Heart left ventricle (tissue), 16 donors: ENCODE data around the gene NEUROG1. TPM values are rescaled to one million over a fixed set of nuclear protein-coding genes. Genes with fewer than 3 reads are reported as not detected.

Experiments
- ATAC-seq, 4 donors: fragments of 200-7000 bp; cut with Tn5 transposase; one replicate each; pipeline ENCODE4 v1.9.1; 2020 to 2022; ENCODE audit warnings: moderate library complexity in 4 of 4, mild to moderate bottlenecking in 3 of 4, moderate number of reproducible peaks in 1 of 4
- DNase-seq, 5 donors: peaks; one replicate each; pipeline ENCODE4 v3.0.0-alpha.2; 2020
- H3K27ac ChIP-seq, 12 donors: fragments of 200-600 bp; sonication (generic) in 4 of 12; one replicate each; pipeline versions ENCODE4 v1.5.0 to v1.8.0; 2016 to 2022; ENCODE audit warnings: mild to moderate bottlenecking in 2 of 12
- H3K27me3 ChIP-seq, 9 donors: fragments of 200-600 bp; sonication (generic) in 2 of 9; one replicate each; pipeline versions ENCODE4 v1.5.1 to v1.8.0; 2016 to 2022; ENCODE audit warnings: mild to moderate bottlenecking in 3 of 9
- H3K36me3 ChIP-seq, 9 donors: fragments of 200-600 bp; sonication (generic) in 2 of 9; one replicate each; pipeline versions ENCODE4 v1.5.0 to v1.8.0; 2018 to 2022; ENCODE audit warnings: mild to moderate bottlenecking in 2 of 9
- H3K4me1 ChIP-seq, 12 donors: fragments of 200-600 bp; sonication (generic) in 4 of 12; one replicate each; pipeline versions ENCODE4 v1.5.0 to v1.8.0; 2016 to 2022; ENCODE audit warnings: mild to moderate bottlenecking in 3 of 12
- H3K4me3 ChIP-seq, 12 donors: fragments of 200-600 bp; sonication (generic) in 4 of 12; one replicate each; pipeline versions ENCODE4 v1.5.0 to v1.8.0; 2017 to 2022; ENCODE audit warnings: mild to moderate bottlenecking in 9 of 12, moderate library complexity in 4 of 12
- H3K9me3 ChIP-seq, 12 donors: fragments of 200-600 bp; sonication (generic) in 4 of 12; one replicate each; pipeline versions ENCODE4 v1.5.0 to v1.8.0; 2016 to 2022; ENCODE audit warnings: mild to moderate bottlenecking in 1 of 12
- CTCF ChIP-seq, 12 donors: fragments of 200-600 bp; sonication (generic) in 4 of 12; IDR thresholded peaks; one replicate each; pipeline versions ENCODE4 v1.5.0 to v1.8.0; 2018 to 2022; ENCODE audit warnings: antibody characterized with exemption in 12 of 12, mild to moderate bottlenecking in 5 of 12
- POLR2A ChIP-seq, 2 donors: fragments of 450-650 bp; IDR thresholded peaks; one replicate each; pipeline ENCODE4 v1.6.1; 2017; ENCODE audit warnings: antibody characterized with exemption in 2 of 2, mild to moderate bottlenecking in 2 of 2, moderate library complexity in 2 of 2
- WGBS, 4 donors: extraction: QIAGEN DNeasy Blood & Tissue Kit in 2 of 4; methylation state at CpG; one replicate each; pipeline versions ENCODE4 v1.1.5 to v1.1.7; 2013 to 2018; 5-methylcytosine and 5-hydroxymethylcytosine counted together
- intact Hi-C, 10 donors: fragments of 100-400 bp; cut with DNase I; formaldehyde crosslinking; loops; one replicate each; pipeline versions ENCODE4 v1.11.1 to v1.14.2; 2022
- polyA plus RNA-seq, 2 donors: library from polyadenylated mRNA; stranded (reverse); fragments of 200-250 nt; gene quantifications; one replicate each; pipeline ENCODE4 v1.2.3, GENCODE V29; 2013
- total RNA-seq, 9 donors: library from RNA; depleted of rRNA in 2 of 9; stranded (reverse); fragments of >200 nt in 2 of 9; fragmentation: NEBNext Ultra II Directional in 3 of 9; extraction: Animal tissue kit (Norgen Biotek cat#: 25700) in 3 of 9; gene quantifications; one replicate each; pipeline versions ENCODE4 v1.1.0 to v1.2.4, GENCODE V29; 2016 to 2023
- donor health status: ischemic (EF 13 %, LVEDD 7.1; RV severe dilation, severe dysfunction).
- donor health status: healthy with polysubstance abuse.
- donor health status: DM: no; HTN: yes; CAD: no.
- donor health status: DM: no; HTN: no; CAD: no.
- donor health status: ischemic (EF 25% LVEDD 6.9; RV normal size, moderate dysfunction).
- donor health status: ischemic (EF 25% LVEDD 5.7; RV mildly dilated, moderate dysfunction).
- donor health status: healthy.
- donor health status: DM: yes; HTN: yes; CAD: no.
- donor health status: ischemic (EF 35%, LVEDD 5.7; RV mildly dilated, moderate dysfunction).
- donor health status: nonischemic (EF 11% LVEDD 7.7; RV severe dilation, severe dysfunction).
- donor health status: DM: yes; HTN: yes; CAD: no.
- donor health status: PGD.
- donor health status: ischemic (EF 29% LVEDD 5.4; RV normal size, mild dysfunction).
- donor health status: nonischemic (EF 23%, LVEDD 6.1; RV moderate dilation, normal function).

Gene NEUROG1
- total and polyA plus RNA-seq, 11 donors: not detected

- no peaks in the 10 kb centered on the region for H3K4me1 ChIP-seq
- intact Hi-C loops: loop anchor here in 3 of 10 donors (10.0 kb wide), 2 partner anchors 155 to 645 kb away; no protein-coding TSS in a partner anchor
- TF ChIP-seq POLR2A (IDR thresholded peaks at IDR 0.05) (no peak), CTCF (IDR thresholded peaks at IDR 0.05) (peak in 7 of 12 donors; percentile 21 to 46 (median 34))
- no peaks in the 10 kb centered on the region for H3K36me3 ChIP-seq
- peaks cover 0 to 51% (median 0%) of the 10 kb centered on the region in 9 donors for H3K27me3 ChIP-seq
- no peak overlapping the region for H3K4me3 ChIP-seq
- WGBS, 4 donors: 45 to 63% (median 47%) methylated on average over 7 to 10 of the region's 10 CpGs
- no peaks in the 10 kb centered on the region for H3K9me3 ChIP-seq
- peak in 1 of 5 donors; percentile 41 for DNase-seq
- no peak overlapping the region for H3K27ac ChIP-seq
- peak in 2 of 4 donors; percentile 28 to 61 for ATAC-seq
Observed at GRCh38 chr5:135569755-135570452, 34.1 kb upstream of the NEUROG1 start.

- WGBS, 4 donors: 75 to 79% (median 78%) methylated on average over 5 of the region's 5 CpGs
Observed at GRCh38 chr5:135568923-135569360, 33.2 kb upstream of the NEUROG1 start.

GRCh38 chr5:135568246-135568645, 32.5 kb upstream of the NEUROG1 start:
- Histone ChIP-seq H3K4me1 (no peaks in the 10 kb centered on the region), H3K4me3 (no peak overlapping the region), H3K36me3 (no peaks in the 10 kb centered on the region), H3K27me3 (peaks cover 0 to 48% (median 0%) of the 10 kb centered on the region in 9 donors), H3K27ac (no peak overlapping the region), H3K9me3 (no peaks in the 10 kb centered on the region)
- intact Hi-C loops: loop anchor here in 3 of 10 donors (10.0 kb wide), 2 partner anchors 157 to 647 kb away; no protein-coding TSS in a partner anchor
- DNase-seq (no peak), ATAC-seq (peak in 1 of 4 donors; percentile 13)
- WGBS, 4 donors: 72 to 87% (median 81%) methylated on average over 6 of the region's 6 CpGs
- TF ChIP-seq POLR2A (IDR thresholded peaks at IDR 0.05) (no peak), CTCF (IDR thresholded peaks at IDR 0.05) (no peak)

More at GRCh38 chr5:135568923-135569360, 33.2 kb upstream of the NEUROG1 start:
- H3K27me3 ChIP-seq: peaks cover 0 to 49% (median 0%) of the 10 kb centered on the region in 9 donors
- H3K4me1 ChIP-seq: no peaks in the 10 kb centered on the region
- intact Hi-C loops: loop anchor here in 3 of 10 donors (10.0 kb wide), 2 partner anchors 156 to 646 kb away; no protein-coding TSS in a partner anchor
- ATAC-seq: no peak
- H3K36me3 ChIP-seq: no peaks in the 10 kb centered on the region
- no peak overlapping the region for H3K4me3 ChIP-seq
- no peak for DNase-seq
- H3K9me3 ChIP-seq: no peaks in the 10 kb centered on the region
- H3K27ac ChIP-seq: no peak overlapping the region
- TF ChIP-seq CTCF (IDR thresholded peaks at IDR 0.05): no peak

GRCh38 chr5:135567661-135568060, 31.9 kb upstream of the NEUROG1 start:
- intact Hi-C loops: loop anchor here in 3 of 10 donors (10.0 kb wide), 2 partner anchors 157 to 647 kb away; no protein-coding TSS in a partner anchor
- Histone ChIP-seq H3K9me3 (no peaks in the 10 kb centered on the region), H3K4me1 (no peaks in the 10 kb centered on the region), H3K36me3 (no peaks in the 10 kb centered on the region), H3K4me3 (no peak overlapping the region), H3K27me3 (peaks cover 0 to 48% (median 0%) of the 10 kb centered on the region in 9 donors), H3K27ac (no peak overlapping the region)
- no peak for TF ChIP-seq POLR2A (IDR thresholded peaks at IDR 0.05)
- no peak for TF ChIP-seq CTCF (IDR thresholded peaks at IDR 0.05)
- WGBS, 4 donors: 75 to 87% (median 78%) methylated on average over 3 to 4 of the region's 4 CpGs
- no peak for ATAC-seq
- no peak for DNase-seq
